Measurements from ENCODE around the gene SNX11. TPM values are rescaled to one million over a fixed set of nuclear protein-coding genes. Genes with fewer than 3 reads are reported as not detected.

The SNX11 gene
- total RNA-seq, 1 experiment from 2014 or later = 26.8 TPM

DNA sequence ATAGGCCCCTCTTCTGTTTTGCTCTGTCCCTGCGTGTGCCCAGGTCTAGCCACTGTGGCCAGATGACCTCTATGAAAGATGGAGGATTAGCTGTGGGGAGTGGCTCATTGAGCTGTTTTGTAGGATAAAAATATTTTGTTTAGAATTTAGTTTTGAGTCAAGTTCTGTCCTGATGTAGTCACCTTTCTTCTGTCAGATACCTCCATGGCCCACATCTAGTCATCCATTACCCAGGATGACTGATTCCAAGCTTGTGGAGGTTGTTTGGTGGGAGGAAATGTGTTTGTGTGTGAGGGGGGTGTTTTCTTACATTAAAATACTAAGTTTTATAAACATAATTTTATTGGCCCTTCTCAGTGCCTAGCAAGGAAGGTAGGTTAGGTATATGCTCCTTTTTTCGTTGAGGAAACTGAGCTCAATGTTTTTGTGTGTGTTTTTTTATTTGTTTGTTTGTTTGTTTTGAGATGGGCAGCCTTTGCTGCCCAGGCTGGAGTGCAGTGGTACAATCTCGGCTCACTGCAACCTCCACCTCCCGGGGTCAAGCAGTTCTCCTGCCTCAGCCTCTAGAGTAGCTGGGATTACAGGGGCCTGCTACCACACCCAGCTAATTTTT, 16.3 kb downstream of the SNX11 start:
- Histone ChIP-seq H3K27me3 (ENCODE audit: insufficient read depth, low read length) (no peaks in the 10 kb centered on the region), H3K9ac (ENCODE audit: low read length) (no peak overlapping the region), H3K79me2 (ENCODE audit: insufficient read depth, low read length) (no peaks in the 10 kb centered on the region), H4K20me1 (ENCODE audit: insufficient read depth) (no peaks in the 10 kb centered on the region), H3K9me3 (ENCODE audit: control insufficient read depth in 1 of 2, insufficient read depth in 1 of 2, low read depth in 1 of 2, low read length in 2 of 2) (no peaks in the 10 kb centered on the region), H3K36me3 (ENCODE audit: control insufficient read depth in 1 of 2, insufficient read depth in 2 of 2, low read length in 2 of 2) (peaks cover 24 to 28% of the 10 kb centered on the region in 2 experiments; a peak in 3 of 4 replicates), H3K4me3 (replicated peaks in 1 of 2; ENCODE audit: low read depth in 1 of 2, low read length in 2 of 2) (no peak overlapping the region), H3K27ac (ENCODE audit: low read depth, low read length) (no peak overlapping the region), H2AFZ (ENCODE audit: low read depth, low read length, poor library complexity, severe bottlenecking) (no peak overlapping the region), H3K9me2 (ENCODE audit: insufficient read depth) (no peaks in the 10 kb centered on the region), H3K4me1 (ENCODE audit: control insufficient read depth in 1 of 2, insufficient read depth in 2 of 2, low read length in 2 of 2) (peaks cover 16 to 22% of the 10 kb centered on the region in 2 experiments), H3K4me2 (ENCODE audit: low read length) (no peak overlapping the region)
- ChIA-PET RAD21 (ENCODE audit: low non-redundant PET in 1 of 2, low total read pairs in 2 of 2, uncharacterized antibody in 2 of 2, unreplicated experiment in 2 of 2) (no interaction called here), CTCF (interaction anchor here (0.6 to 1.4 kb wide), 4 partner anchors 10 to 98 kb away, joined by 3 to 5 read pairs (median 4); no protein-coding TSS in a partner anchor), POLR2A (interaction anchor here (1.7 kb wide), 1 partner anchor 16 kb away, joined by 5 read pairs; the partner anchor contains the start of gene SNX11)
- DNase-seq (ENCODE audit: low read depth, low spot score) (no peak), ATAC-seq (no peak)
- no peak for TF ChIP-seq RAD21 (IDR thresholded peaks at IDR 0.05; ENCODE audit: low read depth)
- TF ChIP-seq FOSL1 (IDR thresholded peaks at IDR 0.05; ENCODE audit: low read depth) = no peak
- no peak for TF ChIP-seq EZH2 (IDR thresholded peaks at IDR 0.05)
- TF ChIP-seq EGR1 (IDR thresholded peaks at IDR 0.05; ENCODE audit: low read depth) = no peak
- TF ChIP-seq CBX3 (IDR thresholded peaks at IDR 0.05; ENCODE audit: low read depth) = no peak
- no peak for TF ChIP-seq REST (IDR thresholded peaks at IDR 0.05; ENCODE audit: low read depth)
- no peak for TF ChIP-seq SRF (IDR thresholded peaks at IDR 0.05; ENCODE audit: low read depth)
- no peak for TF ChIP-seq JUND (IDR thresholded peaks at IDR 0.05)
- TF ChIP-seq SP1 (IDR thresholded peaks at IDR 0.05; ENCODE audit: low read depth) = no peak
- no peak for TF ChIP-seq ZBTB33 (IDR thresholded peaks at IDR 0.05; ENCODE audit: extremely low read depth, insufficient replicate concordance, low read length)
- TF ChIP-seq, protein P1, sequence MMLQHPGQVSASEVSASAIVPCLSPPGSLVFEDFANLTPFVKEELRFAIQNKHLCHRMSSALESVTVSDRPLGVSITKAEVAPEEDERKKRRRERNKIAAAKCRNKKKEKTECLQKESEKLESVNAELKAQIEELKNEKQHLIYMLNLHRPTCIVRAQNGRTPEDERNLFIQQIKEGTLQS (IDR thresholded peaks at IDR 0.05) = no peak
- TF ChIP-seq EZH2phosphoT487 (IDR thresholded peaks at IDR 0.05; ENCODE audit: borderline replicate concordance) = no peak
- TF ChIP-seq, protein P2, sequence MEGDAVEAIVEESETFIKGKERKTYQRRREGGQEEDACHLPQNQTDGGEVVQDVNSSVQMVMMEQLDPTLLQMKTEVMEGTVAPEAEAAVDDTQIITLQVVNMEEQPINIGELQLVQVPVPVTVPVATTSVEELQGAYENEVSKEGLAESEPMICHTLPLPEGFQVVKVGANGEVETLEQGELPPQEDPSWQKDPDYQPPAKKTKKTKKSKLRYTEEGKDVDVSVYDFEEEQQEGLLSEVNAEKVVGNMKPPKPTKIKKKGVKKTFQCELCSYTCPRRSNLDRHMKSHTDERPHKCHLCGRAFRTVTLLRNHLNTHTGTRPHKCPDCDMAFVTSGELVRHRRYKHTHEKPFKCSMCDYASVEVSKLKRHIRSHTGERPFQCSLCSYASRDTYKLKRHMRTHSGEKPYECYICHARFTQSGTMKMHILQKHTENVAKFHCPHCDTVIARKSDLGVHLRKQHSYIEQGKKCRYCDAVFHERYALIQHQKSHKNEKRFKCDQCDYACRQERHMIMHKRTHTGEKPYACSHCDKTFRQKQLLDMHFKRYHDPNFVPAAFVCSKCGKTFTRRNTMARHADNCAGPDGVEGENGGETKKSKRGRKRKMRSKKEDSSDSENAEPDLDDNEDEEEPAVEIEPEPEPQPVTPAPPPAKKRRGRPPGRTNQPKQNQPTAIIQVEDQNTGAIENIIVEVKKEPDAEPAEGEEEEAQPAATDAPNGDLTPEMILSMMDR (IDR thresholded peaks at IDR 0.05 in 2 of 3, conservative IDR thresholded peaks at IDR 0.05 in 1 of 3; ENCODE audit: borderline replicate concordance in 1 of 3, insufficient read depth in 1 of 3, low read depth in 2 of 3, low read length in 2 of 3) = no peak
- no peak for TF ChIP-seq POLR2AphosphoS5 (IDR thresholded peaks at IDR 0.05; ENCODE audit: low read depth, low read length)
- TF ChIP-seq, protein P3, sequence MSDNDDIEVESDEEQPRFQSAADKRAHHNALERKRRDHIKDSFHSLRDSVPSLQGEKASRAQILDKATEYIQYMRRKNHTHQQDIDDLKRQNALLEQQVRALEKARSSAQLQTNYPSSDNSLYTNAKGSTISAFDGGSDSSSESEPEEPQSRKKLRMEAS (IDR thresholded peaks at IDR 0.05) = no peak
- no TSS peak for BruUV-seq (replicated peaks)
- intact Hi-C loops (cut with micrococcal nuclease) = no loop called here
